Lower leg skin (tissue), 4 donors: Measurements from ENCODE around the gene FAM131C. TPM values are rescaled to one million over a fixed set of nuclear protein-coding genes. Genes with fewer than 3 reads are reported as not detected.
"Not testable (repeated sequence)": the region's sequence is repeated elsewhere in the genome, so short reads cannot be mapped to it uniquely, and the experiment has no call there.

Source experiments
- DNase-seq, 2 donors: peaks; one replicate each; pipeline ENCODE4 v3.0.0-alpha.2; 2019; ENCODE audit warnings: low spot score in 2 of 2
- H3K4me3 ChIP-seq: fragments of 200-600 bp; sonication (generic); 2 replicates; pipeline ENCODE4 v1.5.1; 2017; ENCODE audit warnings: mild to moderate bottlenecking, low read depth; ENCODE audit not compliant: poor library complexity, severe bottlenecking
- POLR2A ChIP-seq, 2 donors: fragments of 450-650 bp; IDR thresholded peaks; one replicate each; pipeline ENCODE4 v1.6.1; 2016 to 2017; ENCODE audit warnings: antibody characterized with exemption in 2 of 2, mild to moderate bottlenecking in 1 of 2, moderate library complexity in 1 of 2
- WGBS, 2 donors: methylation state at CpG; one replicate each; pipeline ENCODE4 v1.1.5; 2018; 5-methylcytosine and 5-hydroxymethylcytosine counted together
- intact Hi-C: fragments of 100-400 bp; cut with DNase I; formaldehyde crosslinking; loops from one replicate; pipeline ENCODE4 v1.15.0; 2023; ENCODE audit warnings: low total_unique reads
- total RNA-seq, 4 donors: library from RNA; depleted of rRNA; stranded (reverse); fragments of >200 nt; gene quantifications; one replicate each; pipeline ENCODE4 v1.1.0, GENCODE V29; 2016
- TF ChIP-seq, protein P1 (sequence below), 3 donors: fragments of 450-650 bp; IDR thresholded peaks; one replicate each; pipeline ENCODE4 v1.5.1; 2016; ENCODE audit warnings: antibody characterized with exemption in 3 of 3, mild to moderate bottlenecking in 3 of 3, moderate library complexity in 2 of 3

FAM131C gene
- total RNA-seq, 4 donors from 2014 or later, result 1.1 to 2.6 (median 1.7) TPM

DNA sequence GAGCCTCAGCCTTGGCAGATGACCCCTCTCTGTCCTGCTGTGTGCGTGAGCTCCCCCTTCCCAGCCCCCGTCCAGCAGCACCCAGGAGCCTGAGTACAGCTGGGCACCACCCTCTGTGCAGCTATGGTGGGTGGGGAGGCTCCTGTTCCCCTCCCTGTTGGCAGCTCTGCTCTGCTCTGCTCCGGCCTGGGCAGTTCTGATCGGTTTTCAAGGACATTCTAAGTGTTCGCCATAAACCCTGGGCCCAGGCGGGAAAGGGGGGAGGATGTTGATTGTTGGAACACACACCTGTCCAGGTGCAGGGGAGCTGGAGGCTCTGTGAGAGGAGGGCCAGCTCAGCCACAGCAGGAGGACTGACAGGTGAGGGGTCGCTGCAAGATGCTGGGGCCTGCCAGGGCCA is 29.9 kb downstream of the FAM131C start, which contains the start of gene CLCNKB:
TSS of gene CLCNKB (plus strand) at position 262 of the 400 bp plus-strand sequence. CDS start 711 bp downstream, outside the sequence.
- no peak for DNase-seq

DNA sequence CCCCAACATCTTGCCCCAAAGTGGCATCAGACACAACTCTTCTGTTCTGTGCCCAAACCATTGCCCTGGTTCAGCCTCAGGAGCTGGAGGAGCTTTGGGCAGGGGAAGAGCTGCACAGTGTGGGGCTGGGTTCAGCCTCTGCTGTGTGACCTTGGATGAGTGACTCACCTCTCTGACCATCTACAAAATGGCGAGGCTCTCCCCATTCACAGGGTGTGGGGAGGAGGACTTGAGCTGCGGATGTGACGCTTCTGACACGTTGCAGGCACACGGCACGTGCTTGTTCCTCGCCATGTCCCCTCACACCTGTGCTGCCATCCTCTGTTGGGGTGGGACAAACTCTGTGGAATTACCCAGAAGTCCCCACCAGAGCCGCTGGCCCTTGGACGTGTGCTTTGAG is 30.8 kb downstream of the FAM131C start:
- H3K4me3 ChIP-seq, intact Hi-C loops, DNase-seq: not testable (repeated sequence)
- WGBS, 2 donors, result 95% methylated on average over 9 of the region's 9 CpGs; no CpG with 5 or more reads in 1 of the 2 donors

More for the DNA sequence above, 29.9 kb downstream of the FAM131C start, which contains the start of gene CLCNKB:
- no peak within 1 kb of the TSS for H3K4me3 ChIP-seq
- WGBS, 2 donors, result 72 to 73% methylated on average over 6 to 7 of the region's 7 CpGs
- no peak for TF ChIP-seq POLR2A (IDR thresholded peaks at IDR 0.05)
- TF ChIP-seq, protein P1, sequence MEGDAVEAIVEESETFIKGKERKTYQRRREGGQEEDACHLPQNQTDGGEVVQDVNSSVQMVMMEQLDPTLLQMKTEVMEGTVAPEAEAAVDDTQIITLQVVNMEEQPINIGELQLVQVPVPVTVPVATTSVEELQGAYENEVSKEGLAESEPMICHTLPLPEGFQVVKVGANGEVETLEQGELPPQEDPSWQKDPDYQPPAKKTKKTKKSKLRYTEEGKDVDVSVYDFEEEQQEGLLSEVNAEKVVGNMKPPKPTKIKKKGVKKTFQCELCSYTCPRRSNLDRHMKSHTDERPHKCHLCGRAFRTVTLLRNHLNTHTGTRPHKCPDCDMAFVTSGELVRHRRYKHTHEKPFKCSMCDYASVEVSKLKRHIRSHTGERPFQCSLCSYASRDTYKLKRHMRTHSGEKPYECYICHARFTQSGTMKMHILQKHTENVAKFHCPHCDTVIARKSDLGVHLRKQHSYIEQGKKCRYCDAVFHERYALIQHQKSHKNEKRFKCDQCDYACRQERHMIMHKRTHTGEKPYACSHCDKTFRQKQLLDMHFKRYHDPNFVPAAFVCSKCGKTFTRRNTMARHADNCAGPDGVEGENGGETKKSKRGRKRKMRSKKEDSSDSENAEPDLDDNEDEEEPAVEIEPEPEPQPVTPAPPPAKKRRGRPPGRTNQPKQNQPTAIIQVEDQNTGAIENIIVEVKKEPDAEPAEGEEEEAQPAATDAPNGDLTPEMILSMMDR (IDR thresholded peaks at IDR 0.05), result no peak
- intact Hi-C loops, result no loop called here

DNA sequence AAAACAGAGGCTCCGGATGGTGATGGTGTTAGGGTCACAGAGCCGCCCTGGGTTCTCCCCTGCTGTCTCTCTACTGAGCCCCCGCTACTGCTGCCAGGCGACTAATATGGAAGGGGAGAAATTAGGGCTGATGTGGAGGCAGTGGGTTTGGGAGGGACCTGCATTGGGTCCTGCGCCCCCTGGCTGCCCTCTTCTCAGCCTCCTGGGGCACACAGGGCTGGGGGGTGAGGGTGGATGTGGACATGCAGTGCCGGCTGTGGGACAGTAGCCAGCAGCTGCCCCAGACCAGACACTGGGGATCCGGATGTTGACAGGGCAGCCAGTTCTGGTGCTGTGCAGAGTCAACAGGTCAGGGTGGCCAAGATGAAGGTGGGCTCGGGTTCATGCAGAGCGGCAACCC is 31.4 kb downstream of the FAM131C start:
- TF ChIP-seq, protein P1 (IDR thresholded peaks at IDR 0.05), result no peak
- TF ChIP-seq POLR2A (IDR thresholded peaks at IDR 0.05), result no peak
- intact Hi-C loops, result no loop called here
- WGBS, 2 donors, result 71 to 87% methylated on average over 9 of the region's 9 CpGs
- no peak overlapping the region for H3K4me3 ChIP-seq
- no peak for DNase-seq

DNA sequence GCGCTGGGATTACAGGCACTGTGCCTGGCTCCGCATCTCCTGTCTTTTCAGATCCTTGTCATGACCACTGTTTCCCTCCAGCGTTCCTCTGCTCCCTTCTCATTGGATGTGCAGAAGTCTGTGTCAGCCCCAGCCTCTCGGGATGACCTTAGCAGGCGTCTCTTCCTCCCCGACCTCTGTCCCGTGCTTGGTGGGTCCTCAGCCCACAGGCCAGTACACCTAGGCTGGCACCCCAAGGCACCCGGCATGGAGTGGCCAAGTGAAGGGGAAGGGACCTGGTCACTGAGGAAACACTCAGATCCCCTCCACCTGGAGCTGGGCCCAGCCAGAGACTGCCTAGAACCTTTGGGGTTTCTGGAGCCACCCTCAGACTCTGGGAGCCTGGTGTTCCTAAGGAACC is 32.3 kb downstream of the FAM131C start:
- 48 to 69% methylated on average over 8 of the region's 8 CpGs for WGBS, 2 donors

DNA sequence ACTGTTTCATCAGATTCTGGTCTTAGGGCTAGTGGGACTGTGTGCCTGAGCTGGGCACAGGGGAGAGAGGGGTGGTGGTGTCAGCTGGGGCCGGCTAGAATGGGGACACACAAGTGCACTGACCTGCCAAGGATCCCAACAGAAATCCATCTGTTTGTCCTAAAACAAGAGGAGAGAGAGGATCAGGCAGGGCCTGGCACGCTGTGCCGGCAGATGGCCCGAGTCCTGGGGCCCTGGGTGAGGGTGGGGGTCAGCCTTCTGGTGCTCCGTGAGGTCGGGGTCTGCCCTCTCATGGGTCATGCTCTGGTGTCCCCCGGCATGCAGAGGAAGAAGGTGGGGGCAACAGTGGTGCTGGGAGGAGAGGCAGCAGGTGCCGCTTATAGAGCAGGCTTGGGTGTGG is 33.6 kb downstream of the FAM131C start:
- DNase-seq, H3K4me3 ChIP-seq, intact Hi-C loops: not testable (repeated sequence)
- WGBS, 2 donors, result 68 to 87% methylated on average over 8 of the region's 8 CpGs

More for the DNA sequence above, 32.3 kb downstream of the FAM131C start:
- H3K4me3 ChIP-seq, result no peak overlapping the region
- intact Hi-C loops, result no loop called here
- TF ChIP-seq POLR2A (IDR thresholded peaks at IDR 0.05), result no peak
- TF ChIP-seq, protein P1 (IDR thresholded peaks at IDR 0.05), result no peak
- DNase-seq, result no peak

DNA sequence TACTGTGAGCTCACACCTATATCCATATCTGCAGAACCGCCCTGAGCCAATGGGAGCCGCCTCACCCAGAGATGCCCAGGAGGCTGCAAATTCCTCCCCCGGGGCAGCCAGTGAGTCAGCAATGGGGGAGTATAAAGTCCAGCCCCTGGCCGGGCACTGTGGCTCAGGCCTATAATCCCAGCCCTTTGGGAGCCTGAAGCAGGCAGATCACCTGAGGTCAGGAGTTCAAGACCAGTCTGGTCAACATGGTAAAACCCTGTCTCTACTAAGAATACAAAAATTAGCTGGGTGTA is 34.9 kb downstream of the FAM131C start:
- intact Hi-C loops, result no loop called here
- no peak for DNase-seq
- no peak overlapping the region for H3K4me3 ChIP-seq
- 63 to 76% methylated on average over 2 to 4 of the region's 4 CpGs for WGBS, 2 donors
- TF ChIP-seq POLR2A (IDR thresholded peaks at IDR 0.05), result no peak
- TF ChIP-seq, protein P1 (IDR thresholded peaks at IDR 0.05), result no peak

DNA sequence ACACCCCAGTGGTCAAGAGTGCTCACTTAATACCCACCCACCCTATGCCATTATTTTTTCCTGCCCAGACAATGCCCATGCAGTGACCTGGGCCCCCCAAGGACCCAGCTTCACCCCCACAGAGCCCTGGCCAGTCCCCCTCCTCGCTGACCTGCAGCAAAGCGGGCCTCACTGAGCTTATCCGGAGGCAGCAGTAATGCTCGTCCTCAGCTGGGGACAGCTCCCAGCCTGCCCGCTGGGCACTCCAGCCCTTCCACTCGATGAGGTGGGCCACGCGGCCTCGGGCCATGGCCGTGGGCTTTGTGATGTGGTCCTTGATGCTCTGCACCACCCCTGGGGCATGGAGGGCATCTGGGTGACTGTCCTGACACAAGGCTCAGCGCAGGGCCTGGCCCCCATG is 37.0 kb downstream of the FAM131C start:
- WGBS, 2 donors, result 81 to 90% methylated on average over 4 to 10 of the region's 11 CpGs
- DNase-seq, intact Hi-C loops, H3K4me3 ChIP-seq: not testable (repeated sequence)

DNA sequence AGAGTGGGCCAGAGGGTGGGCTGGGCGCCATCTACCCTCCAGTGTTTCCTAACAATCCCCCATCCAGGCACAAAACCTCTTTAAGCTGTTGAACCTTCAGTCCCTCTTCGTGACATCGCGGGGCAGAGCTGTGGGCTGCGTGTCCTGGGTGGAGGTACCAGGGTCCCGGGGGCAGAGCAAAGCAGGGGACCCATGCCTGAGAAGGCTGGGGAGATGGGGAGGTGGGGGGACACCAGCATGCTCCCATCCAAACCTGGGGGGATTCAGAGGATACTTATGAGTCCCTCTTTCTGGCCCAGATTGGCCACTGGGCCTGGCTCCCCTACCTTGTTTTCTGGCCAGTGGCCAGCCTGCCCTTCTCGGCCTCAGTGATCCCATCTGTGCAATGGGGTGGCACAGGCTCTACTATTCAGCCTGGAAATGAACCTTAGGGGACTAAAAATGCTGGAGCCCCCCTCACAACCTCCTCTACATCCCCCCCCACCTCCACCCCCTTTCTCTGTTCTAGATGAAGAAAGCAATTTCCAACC is 40.3 kb downstream of the FAM131C start:
- WGBS, 2 donors, result 69% methylated on average over 7 of the region's 7 CpGs
- intact Hi-C loops, result loop anchor here (2.0 kb wide), 1 partner anchor 24 kb away; no protein-coding TSS in a partner anchor
- DNase-seq, H3K4me3 ChIP-seq: not testable (repeated sequence)
